Neural cell (in vitro differentiated cells): Measurements from ENCODE around the gene LORICRIN. TPM values are rescaled to one million over a fixed set of nuclear protein-coding genes. Genes with fewer than 3 reads are reported as not detected.

Experiments
- H2AFZ ChIP-seq: fragments of 200-600, 300-800 bp; sonication (generic), shearing (Covaris generic); 2 replicates; pipeline ENCODE4 v1.6.0; 2014; ENCODE audit warnings: low read depth, mild to moderate bottlenecking, antibody characterized with exemption, low read length, moderate library complexity
- H3F3A ChIP-seq: fragments of 200-600 bp; shearing (Covaris generic); 2 replicates; pipeline ENCODE4 v1.6.1; 2016; ENCODE audit warnings: mild to moderate bottlenecking, moderate library complexity, mixed read lengths, antibody characterized with exemption, low read length; ENCODE audit not compliant: insufficient read depth, poor library complexity, severe bottlenecking
- H3K27ac ChIP-seq: fragments of 200-600, 300-800 bp; sonication (generic), shearing (Covaris generic); 2 replicates; pipeline ENCODE4 v1.5.1; 2014; ENCODE audit warnings: mild to moderate bottlenecking, low read length, moderate library complexity
- H3K27me3 ChIP-seq: fragments of 300-800, 200-600 bp; sonication (generic), shearing (Covaris generic); 2 replicates; pipeline ENCODE4 v1.6.0; 2014; ENCODE audit warnings: mild to moderate bottlenecking, low read depth, low read length, moderate library complexity; ENCODE audit not compliant: insufficient read depth
- H3K36me3 ChIP-seq: fragments of 300-800, 200-600 bp; sonication (generic), shearing (Covaris generic); 2 replicates; pipeline ENCODE4 v1.5.1; 2014; ENCODE audit warnings: mild to moderate bottlenecking, antibody characterized with exemption, low read length, moderate library complexity; ENCODE audit not compliant: insufficient read depth
- H3K4me2 ChIP-seq: fragments of 300-800, 200-600 bp; sonication (generic), shearing (Covaris generic); 2 replicates; pipeline ENCODE4 v1.6.0; 2014; ENCODE audit warnings: mild to moderate bottlenecking, low read length
- H3K4me3 ChIP-seq: fragments of 300-800, 200-600 bp; sonication (generic), shearing (Covaris generic); 2 replicates; pipeline ENCODE4 v1.5.1; 2014; ENCODE audit warnings: mild to moderate bottlenecking, low read length, moderate library complexity
- H3K79me2 ChIP-seq: fragments of 200-600 bp; shearing (Covaris generic); replicated peaks from 2 replicates; pipeline ENCODE4 v1.6.0; 2014; ENCODE audit warnings: mild to moderate bottlenecking, low read length, moderate library complexity; ENCODE audit not compliant: insufficient read depth
- H3K9ac ChIP-seq: fragments of 300-800, 200-600 bp; sonication (generic), shearing (Covaris generic); 2 replicates; pipeline ENCODE4 v1.6.1; 2016; ENCODE audit warnings: mild to moderate bottlenecking, low read length, mixed read lengths
- H3K9me2 ChIP-seq: fragments of 200-600 bp; shearing (Covaris generic); 2 replicates; pipeline ENCODE4 v1.6.1; 2016; ENCODE audit warnings: mild to moderate bottlenecking, low read length, mixed read lengths; ENCODE audit not compliant: insufficient read depth
- H3K9me3 ChIP-seq: fragments of 200-600, 300-800 bp; sonication (generic), shearing (Covaris generic); 2 replicates; pipeline ENCODE4 v1.6.1; 2016; ENCODE audit warnings: mild to moderate bottlenecking, mixed run types, low read length, moderate library complexity, mixed read lengths
- H4K20me1 ChIP-seq: fragments of 200-600 bp; shearing (Covaris generic); 2 replicates; pipeline ENCODE4 v1.6.1; 2016; ENCODE audit warnings: mild to moderate bottlenecking, mixed run types; ENCODE audit not compliant: insufficient read depth
- EP300 ChIP-seq: fragments of 450-650 bp; conservative IDR thresholded peaks from 2 replicates; pipeline ENCODE4 v1.6.1; 2014; ENCODE audit warnings: antibody characterized with exemption, mild to moderate bottlenecking, moderate library complexity; ENCODE audit not compliant: poor library complexity, severe bottlenecking
- EZH2 ChIP-seq: fragments of 200-600, 300-800 bp; shearing (Covaris generic), sonication (generic); IDR thresholded peaks from 2 replicates; pipeline ENCODE4 v1.6.1; 2014; ENCODE audit warnings: antibody characterized with exemption, low read length, borderline replicate concordance, mild to moderate bottlenecking; ENCODE audit not compliant: insufficient read depth, poor library complexity, severe bottlenecking
- MXI1 ChIP-seq: fragments of 450-650 bp; conservative IDR thresholded peaks from 2 replicates; pipeline ENCODE4 v1.6.1; 2014; ENCODE audit warnings: antibody characterized with exemption, mild to moderate bottlenecking; ENCODE audit not compliant: poor library complexity, severe bottlenecking
- POLR2AphosphoS5 ChIP-seq: IDR thresholded peaks from 2 replicates; pipeline ENCODE4 v1.6.1; 2012
- RAD21 ChIP-seq: fragments of 450-650 bp; conservative IDR thresholded peaks from 2 replicates; pipeline ENCODE4 v1.6.1; 2014; ENCODE audit warnings: antibody characterized with exemption, mild to moderate bottlenecking, moderate library complexity
- REST ChIP-seq: IDR thresholded peaks from 2 replicates; pipeline ENCODE4 v1.6.1; 2012; ENCODE audit warnings: borderline replicate concordance
- SMC3 ChIP-seq: fragments of 450-650 bp; conservative IDR thresholded peaks from 2 replicates; pipeline ENCODE4 v1.6.1; 2014; ENCODE audit warnings: antibody characterized with exemption, mild to moderate bottlenecking, moderate library complexity; ENCODE audit not compliant: poor library complexity
- TAF1 ChIP-seq: IDR thresholded peaks from 2 replicates; pipeline ENCODE4 v1.6.1; 2012; ENCODE audit warnings: low read depth
- polyA plus RNA-seq: library from polyadenylated mRNA; depleted of rRNA; stranded (reverse); fragments of >200 nt; gene quantifications from 2 replicates; pipeline ENCODE4 v1.2.3, GENCODE V29; 2014
- TF ChIP-seq, protein P1 (sequence below): fragments of 450-650 bp; IDR thresholded peaks from 2 replicates; pipeline ENCODE4 v1.5.1; 2014; ENCODE audit warnings: antibody characterized with exemption, mild to moderate bottlenecking, moderate library complexity; ENCODE audit not compliant: poor library complexity, severe bottlenecking

The LORICRIN gene
- polyA plus RNA-seq, 1 donor from 2014 or later: 1.3 TPM

DNA sequence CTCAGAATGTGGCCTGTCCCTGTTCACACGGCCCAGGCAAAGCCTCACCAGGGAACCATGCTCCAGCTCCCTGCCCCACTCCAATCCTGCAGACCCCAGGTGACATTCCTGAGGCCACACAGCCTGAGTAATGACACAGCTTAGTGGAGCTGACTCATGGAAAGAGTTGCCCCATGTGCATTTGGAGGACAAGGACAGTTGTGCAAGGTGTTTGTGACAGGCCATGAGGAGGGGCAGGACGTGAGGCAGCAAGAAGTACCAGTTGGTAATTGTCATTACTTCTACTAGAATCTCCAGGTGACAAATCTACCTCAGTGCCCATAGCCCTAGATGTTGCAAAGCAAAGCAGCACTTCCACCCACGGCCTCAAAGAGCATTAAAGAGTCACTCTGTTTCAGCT is 26.9 kb upstream of the LORICRIN start:
- H3K9me3 ChIP-seq: no peaks in the 10 kb centered on the region
- H3K27me3 ChIP-seq: no peaks in the 10 kb centered on the region
- no peak overlapping the region for H3K9ac ChIP-seq
- H3K9me2 ChIP-seq: no peaks in the 10 kb centered on the region
- H3K79me2 ChIP-seq: no peaks in the 10 kb centered on the region
- H3F3A ChIP-seq: no peaks in the 10 kb centered on the region
- no peak overlapping the region for H2AFZ ChIP-seq
- no peak overlapping the region for H3K27ac ChIP-seq
- TF ChIP-seq TAF1: no peak
- TF ChIP-seq EZH2: no peak
- TF ChIP-seq, protein P1, sequence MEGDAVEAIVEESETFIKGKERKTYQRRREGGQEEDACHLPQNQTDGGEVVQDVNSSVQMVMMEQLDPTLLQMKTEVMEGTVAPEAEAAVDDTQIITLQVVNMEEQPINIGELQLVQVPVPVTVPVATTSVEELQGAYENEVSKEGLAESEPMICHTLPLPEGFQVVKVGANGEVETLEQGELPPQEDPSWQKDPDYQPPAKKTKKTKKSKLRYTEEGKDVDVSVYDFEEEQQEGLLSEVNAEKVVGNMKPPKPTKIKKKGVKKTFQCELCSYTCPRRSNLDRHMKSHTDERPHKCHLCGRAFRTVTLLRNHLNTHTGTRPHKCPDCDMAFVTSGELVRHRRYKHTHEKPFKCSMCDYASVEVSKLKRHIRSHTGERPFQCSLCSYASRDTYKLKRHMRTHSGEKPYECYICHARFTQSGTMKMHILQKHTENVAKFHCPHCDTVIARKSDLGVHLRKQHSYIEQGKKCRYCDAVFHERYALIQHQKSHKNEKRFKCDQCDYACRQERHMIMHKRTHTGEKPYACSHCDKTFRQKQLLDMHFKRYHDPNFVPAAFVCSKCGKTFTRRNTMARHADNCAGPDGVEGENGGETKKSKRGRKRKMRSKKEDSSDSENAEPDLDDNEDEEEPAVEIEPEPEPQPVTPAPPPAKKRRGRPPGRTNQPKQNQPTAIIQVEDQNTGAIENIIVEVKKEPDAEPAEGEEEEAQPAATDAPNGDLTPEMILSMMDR: no peak
- TF ChIP-seq MXI1: no peak
- no peak for TF ChIP-seq EP300
- TF ChIP-seq REST: no peak
- TF ChIP-seq POLR2AphosphoS5: no peak
- no peak for TF ChIP-seq SMC3
- TF ChIP-seq RAD21: no peak
- no peak overlapping the region for H3K4me3 ChIP-seq
- H3K36me3 ChIP-seq: no peaks in the 10 kb centered on the region
- no peak overlapping the region for H3K4me2 ChIP-seq
- no peaks in the 10 kb centered on the region for H4K20me1 ChIP-seq

- no peaks in the 10 kb centered on the region for H3F3A ChIP-seq
- H3K27ac ChIP-seq: no peak overlapping the region
- H4K20me1 ChIP-seq: no peaks in the 10 kb centered on the region
- H3K9me3 ChIP-seq: no peaks in the 10 kb centered on the region
- H3K27me3 ChIP-seq: no peaks in the 10 kb centered on the region
- H3K79me2 ChIP-seq: no peaks in the 10 kb centered on the region
- H3K4me3 ChIP-seq: no peak overlapping the region
- no peak overlapping the region for H3K9ac ChIP-seq
- TF ChIP-seq TAF1: no peak
- no peak for TF ChIP-seq POLR2AphosphoS5
- no peaks in the 10 kb centered on the region for H3K9me2 ChIP-seq
- no peaks in the 10 kb centered on the region for H3K36me3 ChIP-seq
- no peak overlapping the region for H2AFZ ChIP-seq
- H3K4me2 ChIP-seq: no peak overlapping the region
Measured at GRCh38 chr1:153233448-153233847, 26.0 kb upstream of the LORICRIN start.

DNA sequence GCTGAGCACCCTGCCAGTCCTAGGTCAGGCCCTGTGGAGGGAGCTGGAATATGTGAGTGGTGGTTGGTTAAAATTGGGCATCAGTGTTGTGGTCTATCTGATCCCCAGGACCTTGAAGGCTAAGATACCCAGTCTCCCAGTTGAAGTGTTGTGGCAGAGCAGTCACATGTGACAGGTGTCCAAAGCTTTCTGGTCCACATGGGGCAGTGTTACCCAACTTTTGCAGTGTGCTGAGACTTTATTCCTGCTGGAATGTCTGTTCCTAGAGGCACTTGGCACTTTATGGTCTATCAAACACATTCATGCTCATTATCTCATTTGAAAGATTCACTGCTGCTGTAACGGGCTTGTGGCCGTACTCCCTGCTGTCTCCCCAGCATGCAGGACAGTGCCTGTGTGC is 21.0 kb upstream of the LORICRIN start:
- H3K4me3 ChIP-seq: no peak overlapping the region
- no peaks in the 10 kb centered on the region for H3K36me3 ChIP-seq
- no peaks in the 10 kb centered on the region for H4K20me1 ChIP-seq
- H3K27me3 ChIP-seq: no peaks in the 10 kb centered on the region
- H3K79me2 ChIP-seq: no peaks in the 10 kb centered on the region
- no peak overlapping the region for H3K9ac ChIP-seq
- H3K9me2 ChIP-seq: no peaks in the 10 kb centered on the region
- H2AFZ ChIP-seq: no peak overlapping the region
- H3K9me3 ChIP-seq: no peaks in the 10 kb centered on the region
- no peak for TF ChIP-seq TAF1
- TF ChIP-seq, protein P1: peak; percentile 9
- H3F3A ChIP-seq: no peaks in the 10 kb centered on the region
- H3K27ac ChIP-seq: no peak overlapping the region
- no peak overlapping the region for H3K4me2 ChIP-seq
